GM19023 (cell line): Measurements from ENCODE around the gene PRELID1.
"Not testable (repeated sequence)": the region's sequence is repeated elsewhere in the genome, so short reads cannot be mapped to it uniquely, and the experiment has no call there.

Experiments
- ATAC-seq: cut with Tn5 transposase; IDR thresholded peaks from one replicate; pipeline ENCODE4 v1.9.1; 2021; ENCODE audit warnings: mild to moderate bottlenecking, moderate library complexity; ENCODE audit not compliant: unreplicated experiment

Gene PRELID1, protein sequence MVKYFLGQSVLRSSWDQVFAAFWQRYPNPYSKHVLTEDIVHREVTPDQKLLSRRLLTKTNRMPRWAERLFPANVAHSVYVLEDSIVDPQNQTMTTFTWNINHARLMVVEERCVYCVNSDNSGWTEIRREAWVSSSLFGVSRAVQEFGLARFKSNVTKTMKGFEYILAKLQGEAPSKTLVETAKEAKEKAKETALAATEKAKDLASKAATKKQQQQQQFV

DNA sequence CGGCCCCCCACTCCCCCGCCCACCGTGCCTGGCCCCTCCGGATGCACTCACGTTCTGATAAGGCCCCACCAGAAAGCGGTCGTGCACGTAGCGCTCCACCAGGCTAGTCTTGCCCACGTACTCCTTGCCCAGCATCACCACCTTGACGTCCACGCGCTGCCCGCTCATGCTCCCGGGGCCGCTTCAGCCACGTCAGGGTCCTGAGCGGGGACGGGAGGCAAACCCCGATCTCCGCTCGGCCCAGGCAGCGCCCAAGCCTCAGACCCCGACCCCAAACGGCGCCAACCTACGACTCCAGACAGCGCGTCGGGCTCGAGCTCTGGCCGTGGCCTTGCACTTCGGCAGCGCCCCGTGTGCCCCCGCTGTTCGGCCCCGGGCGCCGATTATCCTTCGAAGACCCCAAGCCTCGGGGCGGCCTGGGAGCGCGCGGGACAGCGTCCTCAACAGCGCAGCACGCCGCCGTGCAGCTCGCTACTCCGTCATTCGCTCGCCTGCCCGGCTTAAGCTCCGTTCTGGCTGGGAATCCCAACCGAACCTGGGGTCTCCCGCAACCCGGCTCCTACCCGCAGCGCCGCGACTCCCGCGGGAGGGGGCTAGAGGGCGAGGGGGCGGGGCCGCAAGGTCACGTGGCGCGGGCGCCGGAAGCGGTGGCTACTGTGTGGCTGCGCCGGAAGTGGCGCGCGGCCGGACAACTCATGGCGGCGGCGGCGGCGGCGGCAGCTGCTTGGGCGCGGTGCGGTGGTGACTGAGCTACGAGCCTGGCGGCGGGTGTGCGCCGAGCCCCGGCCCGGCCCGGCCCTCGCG, at the start of gene PRELID1, which contains the start of gene RAB24:
PRELID1 (plus strand) TSS at position 679 of the 804 bp plus-strand sequence. CDS start 187 bp downstream, outside the sequence.
RAB24 (minus strand) TSS at position 599 of the 804 bp plus-strand sequence; CDS start at position 168, 431 bp downstream.
- ATAC-seq, result peak; percentile 67

DNA sequence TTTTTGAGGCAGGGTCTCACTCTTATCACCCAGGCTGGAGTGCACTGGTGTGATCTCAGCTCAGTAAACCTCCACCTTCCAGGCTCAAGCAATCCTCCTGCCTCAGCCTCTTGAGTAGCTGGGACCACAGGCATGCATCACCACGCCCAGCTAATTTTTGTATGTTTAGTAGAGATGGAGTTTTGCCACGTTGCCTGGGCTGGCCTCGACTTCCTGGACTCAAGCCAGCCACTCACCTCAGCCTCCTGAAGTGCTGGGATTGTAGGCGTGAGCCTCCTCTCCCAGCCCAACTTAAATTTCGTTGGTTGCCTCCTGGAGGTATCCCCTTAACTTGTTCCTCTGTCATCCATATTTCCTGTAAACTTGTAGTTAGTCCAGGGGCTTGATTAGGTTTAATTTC, 47.3 kb upstream of the PRELID1 start:
- ATAC-seq, result no peak

DNA sequence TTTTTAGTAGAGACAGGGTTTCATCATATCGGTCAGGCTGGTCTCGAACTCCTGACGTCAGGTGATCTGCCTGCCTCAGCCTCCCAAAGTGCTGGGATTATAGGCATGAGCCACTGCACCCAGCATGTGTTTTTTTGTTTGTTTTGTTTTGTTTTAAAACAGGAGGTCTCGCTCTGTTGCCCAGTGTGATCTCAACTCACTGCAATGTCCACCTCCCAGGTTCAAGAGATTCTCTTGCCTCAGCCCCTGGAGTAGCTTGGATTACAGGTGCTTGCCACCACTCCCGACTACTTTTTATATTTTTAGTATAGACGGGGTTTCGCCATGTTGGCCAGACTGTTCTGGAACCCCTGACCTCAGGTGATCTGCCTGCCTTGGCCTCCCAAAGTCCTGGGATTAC, 44.9 kb upstream of the PRELID1 start:
- not testable (repeated sequence) for ATAC-seq

DNA sequence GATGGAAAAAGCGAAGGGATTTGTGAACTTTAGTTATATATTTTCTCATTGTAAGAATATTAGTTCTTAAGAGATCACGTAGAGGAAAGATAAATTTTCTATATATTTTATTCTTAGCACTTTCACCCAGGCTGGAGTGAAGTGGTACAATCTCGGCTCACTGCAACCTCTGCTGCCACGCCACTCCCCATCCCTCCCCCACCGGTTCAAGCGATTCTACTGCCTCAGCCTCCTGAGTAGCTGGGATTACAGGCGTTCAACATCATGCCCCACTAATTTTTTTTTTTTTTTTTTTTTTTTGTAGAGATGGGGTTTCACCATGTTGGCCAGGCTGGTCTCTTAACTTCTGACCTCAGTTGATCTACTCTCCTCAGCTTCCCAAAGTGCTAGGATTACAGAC, 42.6 kb upstream of the PRELID1 start:
- ATAC-seq, result no peak

DNA sequence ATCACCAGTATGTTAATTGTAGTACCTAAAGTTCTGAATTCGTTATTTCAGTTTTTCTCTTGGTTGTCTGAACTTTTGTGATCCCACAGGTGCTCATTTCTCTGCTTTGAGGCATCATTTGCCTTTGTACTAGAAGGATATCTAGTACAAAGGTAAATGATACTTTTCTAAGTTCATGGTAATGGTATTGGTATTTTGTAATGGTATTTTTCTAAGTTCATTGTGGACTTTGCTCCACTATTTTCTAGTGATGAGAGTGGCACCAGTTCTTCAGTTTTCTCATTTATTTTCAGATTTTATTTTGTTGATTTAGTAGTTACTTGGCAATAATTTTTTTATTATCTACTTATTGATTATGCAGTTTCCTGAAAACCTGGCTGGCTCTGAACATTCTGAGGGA, 42.1 kb upstream of the PRELID1 start:
- ATAC-seq, result no peak

DNA sequence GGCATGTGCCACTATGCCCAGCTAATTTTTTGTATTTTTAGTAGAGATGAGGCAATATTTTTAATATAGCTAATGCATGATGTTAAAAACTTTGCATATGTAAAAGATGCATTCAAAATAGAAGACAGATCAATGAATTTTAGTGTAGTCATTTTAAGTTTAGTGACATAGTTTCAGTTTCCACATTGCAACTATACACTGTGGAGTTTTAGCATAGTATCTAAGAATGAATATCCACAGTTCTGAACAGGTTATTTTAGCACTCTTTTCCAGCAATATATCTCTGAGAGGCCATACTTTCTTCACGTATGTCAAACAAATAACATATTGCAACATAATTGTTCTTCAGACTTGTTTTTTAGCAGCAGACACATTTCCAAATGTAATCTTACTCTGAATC, 39.4 kb upstream of the PRELID1 start:
- ATAC-seq, result no peak

DNA sequence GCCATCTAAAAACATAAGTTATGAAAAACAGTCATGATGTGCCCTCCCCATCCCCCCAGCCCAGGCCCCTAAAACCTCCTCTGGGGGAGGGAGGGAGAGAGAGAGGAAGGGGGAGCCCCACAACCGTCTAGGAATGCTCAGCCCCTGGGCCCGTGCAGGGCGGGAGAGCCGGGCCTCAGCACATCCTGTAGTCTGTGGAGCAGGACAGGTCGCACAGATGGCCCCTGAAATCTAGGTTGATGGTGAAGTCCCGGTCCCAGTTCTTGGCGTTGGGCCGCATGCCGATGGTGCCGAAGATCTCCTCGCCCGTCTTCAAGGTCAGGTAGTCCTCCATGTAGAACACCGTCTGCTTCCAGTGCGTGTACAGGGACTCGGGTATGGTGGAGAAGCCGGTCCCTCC, 38.2 kb upstream of the PRELID1 start:
- no peak for ATAC-seq

DNA sequence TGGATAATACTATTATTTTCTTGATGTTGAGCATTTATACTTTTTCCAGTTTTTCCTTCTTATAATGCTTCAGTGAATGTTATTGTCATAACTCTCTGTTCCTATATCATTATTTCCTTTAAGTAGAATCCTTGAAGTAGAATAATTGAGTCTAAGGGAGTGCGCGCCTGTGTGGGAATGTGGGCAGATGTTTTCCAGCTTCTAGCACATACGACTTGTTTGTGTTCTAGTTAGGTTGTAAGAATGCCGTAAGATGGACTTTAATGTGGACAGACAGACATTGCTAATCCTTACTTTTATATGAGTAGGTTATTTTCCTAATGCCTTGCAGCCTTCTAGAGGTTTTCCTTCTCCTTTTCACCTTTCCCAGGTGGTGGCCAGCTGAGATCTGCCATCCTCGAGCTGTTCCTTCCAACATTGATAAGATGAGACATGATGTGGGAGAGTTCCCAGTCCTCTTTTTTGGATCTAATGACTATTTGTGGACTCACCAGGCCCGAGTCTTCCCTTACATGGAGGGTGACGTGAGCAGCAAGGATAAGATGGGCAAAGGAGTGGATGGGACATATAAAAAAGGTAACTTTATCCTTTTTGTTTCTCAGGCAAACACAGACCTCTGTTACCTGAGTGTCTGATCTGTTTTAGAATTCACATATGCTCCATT, 34.2 kb upstream of the PRELID1 start:
- no peak for ATAC-seq

DNA sequence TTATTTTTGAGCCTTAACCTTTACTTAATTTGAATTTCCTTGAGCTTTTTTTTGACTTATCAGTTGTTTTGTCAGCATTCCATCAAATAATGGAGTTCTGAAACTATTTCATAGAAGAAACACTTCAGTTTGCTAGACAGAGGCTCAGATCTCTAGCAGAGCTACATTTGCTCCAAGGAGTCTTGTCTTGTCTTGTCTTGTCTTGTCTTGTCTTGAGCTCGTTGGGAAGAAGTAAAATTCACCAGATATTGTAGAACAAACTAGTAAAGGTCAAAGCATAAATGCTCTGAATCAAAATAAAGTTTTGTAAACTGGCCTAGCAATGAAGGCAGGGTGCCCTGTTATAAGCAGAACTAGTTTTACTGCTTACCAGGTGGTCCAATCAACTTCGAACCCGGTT, 33.6 kb upstream of the PRELID1 start:
- ATAC-seq, result no peak

DNA sequence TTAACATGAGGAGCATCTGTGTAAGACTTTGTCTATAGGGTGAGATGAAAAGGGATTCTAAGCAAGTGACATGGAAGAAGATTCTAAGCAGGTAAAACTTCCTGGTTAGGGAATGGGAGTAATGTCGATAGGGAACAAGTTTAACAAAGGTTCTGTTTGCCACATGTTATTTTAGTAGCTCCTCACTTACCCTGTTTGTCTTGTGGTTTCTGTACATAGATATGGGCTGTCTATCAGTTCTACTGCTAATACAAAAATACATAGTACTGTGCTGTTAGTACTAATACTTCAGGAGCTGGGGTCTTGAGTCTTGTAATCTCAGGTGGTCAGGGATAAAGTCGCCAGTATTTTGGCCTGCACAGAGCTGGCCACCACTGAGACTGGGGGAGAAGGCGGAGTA, 32.9 kb upstream of the PRELID1 start:
- ATAC-seq, result no peak

DNA sequence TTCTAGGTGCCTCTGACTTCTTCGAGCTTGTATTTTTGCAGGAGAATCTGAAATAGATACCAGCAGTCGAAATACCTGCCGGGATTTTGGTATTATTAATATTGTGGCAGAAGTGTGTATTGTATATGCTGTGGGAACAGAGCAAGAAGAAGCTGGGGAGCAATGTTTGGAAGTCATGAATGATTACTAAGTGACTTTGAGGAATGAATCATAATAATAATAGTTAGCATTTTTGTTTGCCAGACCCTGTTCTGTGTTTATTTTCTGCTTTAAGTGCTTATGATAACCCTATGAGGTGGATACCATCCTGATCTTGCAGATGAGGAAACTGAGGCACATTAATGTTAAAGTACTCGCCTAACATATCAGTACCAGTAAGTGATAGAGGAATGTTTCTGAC, 32.5 kb upstream of the PRELID1 start:
- no peak for ATAC-seq

DNA sequence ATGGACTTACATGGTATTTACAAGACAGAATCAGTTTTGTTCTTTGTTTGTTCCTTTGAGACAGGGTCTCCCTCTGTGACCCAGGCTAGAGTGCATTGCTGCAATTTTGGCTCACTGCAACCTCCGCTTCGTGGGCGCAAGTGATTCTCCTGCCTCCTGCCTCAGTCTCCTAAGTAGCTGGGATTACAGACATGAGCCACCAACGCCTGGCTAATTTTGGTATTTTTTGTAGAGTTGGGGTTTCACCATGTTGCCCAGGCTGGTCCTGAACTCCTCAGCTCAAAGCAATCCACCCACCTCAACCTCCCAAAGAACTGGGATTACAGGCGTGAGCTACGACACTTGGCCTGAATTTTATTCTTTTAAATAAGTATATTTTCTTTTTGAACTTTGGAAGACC, 27.7 kb upstream of the PRELID1 start:
- no peak for ATAC-seq

DNA sequence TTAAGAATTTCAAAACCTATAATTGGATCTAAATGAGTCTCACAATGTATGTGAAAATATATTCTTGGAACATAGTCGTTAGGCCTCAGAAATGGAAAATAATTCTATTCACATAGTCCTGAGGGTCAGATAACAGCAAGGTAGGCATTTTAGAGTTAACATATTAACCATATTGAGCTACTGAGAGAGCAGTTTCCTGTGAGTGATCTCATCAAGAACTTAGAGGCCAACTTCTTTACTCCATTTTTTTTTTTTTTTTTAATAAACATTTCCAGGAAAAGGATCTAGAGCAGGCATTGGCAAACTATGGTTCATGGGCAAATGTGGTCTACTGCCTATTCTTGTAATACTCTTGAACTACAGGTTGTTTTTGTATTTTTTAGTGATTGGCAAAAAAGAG, 26.7 kb upstream of the PRELID1 start:
- no peak for ATAC-seq

DNA sequence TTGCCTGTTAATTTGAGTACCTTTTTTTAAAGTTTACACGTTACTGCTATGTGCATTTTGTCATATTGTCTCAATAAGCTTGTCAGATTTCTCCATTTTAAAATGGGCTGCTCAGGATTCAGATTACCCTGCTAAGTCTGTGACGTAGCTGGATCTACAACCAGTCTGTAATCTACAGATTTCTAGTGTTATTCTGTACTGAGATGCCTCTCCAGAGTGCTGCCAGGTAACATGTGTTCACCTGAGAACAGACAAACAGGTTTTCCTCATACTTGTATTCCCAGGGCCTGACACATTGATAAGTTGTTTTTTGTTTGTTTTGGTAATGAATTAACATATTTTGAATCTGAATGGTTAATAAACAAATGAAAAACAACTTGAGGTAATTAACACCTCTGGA, 15.4 kb upstream of the PRELID1 start:
- ATAC-seq, result no peak

DNA sequence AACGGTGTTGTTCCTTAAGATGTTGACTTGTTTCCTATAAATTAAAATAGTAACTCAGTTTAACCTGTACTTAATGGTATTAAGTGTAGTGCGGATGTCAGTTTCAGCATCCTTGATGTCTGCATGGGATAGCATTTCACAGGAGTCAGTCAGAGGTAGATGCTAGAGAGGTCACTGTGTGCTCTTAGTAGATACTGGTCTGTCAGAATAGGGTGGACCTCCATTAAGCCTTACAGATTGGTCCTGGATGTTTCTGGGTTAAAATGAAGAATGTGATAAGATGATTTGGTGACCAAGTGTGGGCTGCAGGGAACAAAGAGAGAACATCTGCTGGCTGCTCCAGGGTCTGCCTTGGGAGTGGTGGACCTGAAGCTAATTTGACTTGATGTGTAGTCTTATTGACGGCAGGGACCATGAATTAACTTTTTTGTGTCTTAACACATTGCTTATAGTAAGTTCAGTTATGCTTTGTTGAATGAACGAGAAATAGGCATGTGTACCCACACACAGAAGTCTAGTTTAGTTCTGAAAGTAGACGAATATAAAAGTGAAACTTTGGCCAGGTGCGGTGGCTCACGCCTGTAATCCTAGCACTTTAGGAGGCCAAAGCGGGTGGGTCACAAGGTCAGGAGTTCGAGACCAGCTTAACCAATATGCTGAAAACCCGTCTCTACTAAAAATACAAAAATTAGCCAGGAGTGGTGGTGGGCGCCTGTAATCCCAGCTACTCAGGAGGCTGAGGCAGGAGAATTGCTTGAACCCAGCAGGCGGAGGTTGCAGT, 12.6 kb upstream of the PRELID1 start:
- no peak for ATAC-seq

DNA sequence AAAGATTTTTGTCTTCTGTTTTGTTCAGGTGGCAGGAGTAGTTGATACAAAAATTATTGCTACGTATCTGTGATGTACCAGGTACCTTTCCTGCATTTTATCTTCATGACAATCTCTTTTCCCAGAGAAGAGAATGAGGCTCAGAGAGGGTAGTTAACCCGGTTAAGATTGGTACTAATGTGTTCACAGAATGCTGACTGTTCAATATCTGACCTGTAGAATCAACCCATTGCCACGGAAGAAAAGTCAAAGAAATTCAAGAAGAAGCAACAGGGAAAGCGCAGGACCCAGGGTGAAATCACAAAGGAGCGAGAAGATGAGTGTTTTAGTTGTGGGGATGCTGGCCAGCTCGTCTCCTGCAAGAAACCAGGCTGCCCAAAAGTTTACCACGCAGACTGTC, 11.9 kb upstream of the PRELID1 start:
- no peak for ATAC-seq

DNA sequence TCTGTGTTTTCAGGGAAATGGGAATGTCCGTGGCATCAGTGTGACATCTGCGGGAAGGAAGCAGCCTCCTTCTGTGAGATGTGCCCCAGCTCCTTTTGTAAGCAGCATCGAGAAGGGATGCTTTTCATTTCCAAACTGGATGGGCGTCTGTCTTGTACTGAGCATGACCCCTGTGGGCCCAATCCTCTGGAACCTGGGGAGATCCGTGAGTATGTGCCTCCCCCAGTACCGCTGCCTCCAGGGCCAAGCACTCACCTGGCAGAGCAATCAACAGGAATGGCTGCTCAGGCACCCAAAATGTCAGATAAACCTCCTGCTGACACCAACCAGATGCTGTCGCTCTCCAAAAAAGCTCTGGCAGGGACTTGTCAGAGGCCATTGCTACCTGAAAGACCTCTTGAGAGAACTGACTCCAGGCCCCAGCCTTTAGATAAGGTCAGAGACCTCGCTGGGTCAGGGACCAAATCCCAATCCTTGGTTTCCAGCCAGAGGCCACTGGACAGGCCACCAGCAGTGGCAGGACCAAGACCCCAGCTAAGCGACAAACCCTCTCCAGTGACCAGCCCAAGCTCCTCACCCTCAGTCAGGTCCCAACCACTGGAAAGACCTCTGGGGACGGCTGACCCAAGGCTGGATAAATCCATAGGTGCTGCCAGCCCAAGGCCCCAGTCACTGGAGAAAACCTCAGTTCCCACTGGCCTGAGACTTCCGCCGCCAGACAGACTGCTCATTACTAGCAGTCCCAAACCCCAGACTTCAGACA, 9.6 kb upstream of the PRELID1 start:
- ATAC-seq, result no peak

DNA sequence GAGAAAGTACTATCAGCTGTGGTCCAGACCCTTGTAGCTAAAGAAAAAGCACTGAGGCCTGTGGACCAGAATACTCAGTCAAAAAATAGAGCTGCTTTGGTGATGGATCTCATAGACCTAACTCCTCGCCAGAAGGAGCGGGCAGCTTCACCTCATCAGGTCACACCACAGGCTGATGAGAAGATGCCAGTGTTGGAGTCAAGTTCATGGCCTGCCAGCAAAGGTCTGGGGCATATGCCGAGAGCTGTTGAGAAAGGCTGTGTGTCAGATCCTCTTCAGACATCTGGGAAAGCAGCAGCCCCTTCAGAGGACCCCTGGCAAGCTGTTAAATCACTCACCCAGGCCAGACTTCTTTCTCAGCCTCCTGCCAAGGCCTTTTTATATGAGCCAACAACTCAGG, 9.0 kb upstream of the PRELID1 start:
- no peak for ATAC-seq

DNA sequence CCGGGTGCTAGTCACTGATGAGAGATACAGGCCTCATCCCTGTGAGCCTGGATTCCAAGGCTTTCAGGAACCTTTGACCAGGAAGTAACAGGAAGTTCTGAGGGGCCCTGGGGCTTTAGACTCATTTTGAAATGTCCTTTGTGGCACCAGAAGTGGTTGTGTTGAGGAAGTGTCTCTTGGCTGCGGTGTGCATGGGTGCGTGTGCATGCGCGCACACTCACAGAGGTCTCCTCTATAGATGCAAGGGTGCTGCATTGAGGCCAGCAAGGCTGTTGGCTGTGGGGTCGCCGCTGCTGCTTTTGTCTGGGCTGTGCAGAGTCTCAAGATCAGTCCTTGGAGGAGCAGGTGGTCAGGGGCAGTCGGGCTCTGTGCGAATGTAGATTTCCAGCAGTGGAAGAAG, 7.7 kb upstream of the PRELID1 start:
- no peak for ATAC-seq

DNA sequence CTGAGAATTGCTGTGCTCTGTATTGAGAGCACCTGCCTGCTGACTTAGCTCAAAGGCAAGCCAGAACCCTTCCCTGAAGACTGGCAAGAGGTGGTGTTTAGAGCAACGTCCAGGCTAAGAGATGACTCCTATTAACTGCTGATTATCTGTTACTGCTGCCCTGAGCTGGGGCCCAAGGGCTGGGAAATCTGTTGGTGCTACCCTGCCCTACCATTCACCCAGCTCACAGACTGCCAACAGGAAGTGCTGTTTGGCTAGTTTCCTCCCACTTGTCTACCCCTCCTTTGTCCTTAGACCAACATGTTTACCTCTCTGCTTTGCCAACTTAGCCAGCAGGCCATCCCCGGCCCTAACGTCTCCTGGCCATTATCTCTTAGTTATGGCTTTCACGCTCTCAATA, 7.0 kb upstream of the PRELID1 start:
- ATAC-seq, result no peak
